Ovary (tissue), 3 donors: ENCODE data around the gene LIPH.

Experiments
- EP300 ChIP-seq: sonication (generic); formaldehyde crosslinking; IDR thresholded peaks from one replicate; pipeline ENCODE4 v1.6.1; 2017; ENCODE audit warnings: antibody characterized with exemption
- TF ChIP-seq, protein P1 (sequence below), 3 donors: fragments of 450-650 bp in 2 of 3; fragments of 200-600 bp in 1 of 3; IDR thresholded peaks; one replicate each; pipeline versions ENCODE4 v1.5.1 to v1.8.0; 2016 to 2022; ENCODE audit warnings: antibody characterized with exemption in 3 of 3, mild to moderate bottlenecking in 1 of 3
- donor health status: DM: no; HTN: no; CAD: no.

DNA sequence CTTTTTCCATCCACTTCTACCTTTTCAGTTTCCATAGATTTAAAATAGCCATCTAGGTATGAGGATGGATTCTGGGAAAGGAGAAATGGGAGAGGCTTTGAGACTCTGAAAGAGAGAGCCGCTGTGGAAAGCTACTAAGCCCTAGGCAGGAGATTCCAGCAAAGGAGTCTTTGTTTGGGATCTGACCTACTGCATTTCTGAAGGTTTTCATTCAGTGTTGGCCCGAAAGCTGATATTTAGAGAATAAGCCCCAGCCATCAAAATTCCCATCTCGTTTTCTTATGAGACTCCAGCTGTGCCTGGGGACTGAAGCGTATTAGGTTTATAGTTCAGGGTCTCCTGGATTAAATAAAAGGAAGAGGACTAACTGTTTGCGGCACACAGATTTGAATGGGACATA is 19.5 kb downstream of the LIPH start:
- TF ChIP-seq, protein P1, sequence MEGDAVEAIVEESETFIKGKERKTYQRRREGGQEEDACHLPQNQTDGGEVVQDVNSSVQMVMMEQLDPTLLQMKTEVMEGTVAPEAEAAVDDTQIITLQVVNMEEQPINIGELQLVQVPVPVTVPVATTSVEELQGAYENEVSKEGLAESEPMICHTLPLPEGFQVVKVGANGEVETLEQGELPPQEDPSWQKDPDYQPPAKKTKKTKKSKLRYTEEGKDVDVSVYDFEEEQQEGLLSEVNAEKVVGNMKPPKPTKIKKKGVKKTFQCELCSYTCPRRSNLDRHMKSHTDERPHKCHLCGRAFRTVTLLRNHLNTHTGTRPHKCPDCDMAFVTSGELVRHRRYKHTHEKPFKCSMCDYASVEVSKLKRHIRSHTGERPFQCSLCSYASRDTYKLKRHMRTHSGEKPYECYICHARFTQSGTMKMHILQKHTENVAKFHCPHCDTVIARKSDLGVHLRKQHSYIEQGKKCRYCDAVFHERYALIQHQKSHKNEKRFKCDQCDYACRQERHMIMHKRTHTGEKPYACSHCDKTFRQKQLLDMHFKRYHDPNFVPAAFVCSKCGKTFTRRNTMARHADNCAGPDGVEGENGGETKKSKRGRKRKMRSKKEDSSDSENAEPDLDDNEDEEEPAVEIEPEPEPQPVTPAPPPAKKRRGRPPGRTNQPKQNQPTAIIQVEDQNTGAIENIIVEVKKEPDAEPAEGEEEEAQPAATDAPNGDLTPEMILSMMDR (IDR thresholded peaks at IDR 0.05): no peak
- no peak for TF ChIP-seq EP300
